ENCODE measurements around the gene ARHGAP26. TPM values are rescaled to one million over a fixed set of nuclear protein-coding genes. Genes with fewer than 3 reads are reported as not detected.

The ARHGAP26 gene
- polyA plus RNA-seq, 1 donor from 2014 or later = 0.83 TPM

GRCh38 chr5:142977363-142978051, 207.3 kb downstream of the ARHGAP26 start:
- no peaks in the 10 kb centered on the region for H3K9me2 ChIP-seq (ENCODE audit: insufficient read depth, low read length)
- no peaks in the 10 kb centered on the region for H3K36me3 ChIP-seq (ENCODE audit: insufficient read depth, low read length)
- no peaks in the 10 kb centered on the region for H3K9me3 ChIP-seq (ENCODE audit: low read length)
- H3K4me2 ChIP-seq (ENCODE audit: low read length) = no peak overlapping the region
- H3F3A ChIP-seq (ENCODE audit: insufficient read depth, low read length, poor library complexity, severe bottlenecking) = no peaks in the 10 kb centered on the region
- H3K4me3 ChIP-seq (ENCODE audit: low read length) = no peak overlapping the region
- no peak overlapping the region for H2AFZ ChIP-seq (ENCODE audit: low read depth, low read length)
- H4K20me1 ChIP-seq (ENCODE audit: insufficient read depth) = no peaks in the 10 kb centered on the region
- no peak overlapping the region for H3K27ac ChIP-seq (ENCODE audit: low read length)
- TF ChIP-seq EP300 (conservative IDR thresholded peaks at IDR 0.05; ENCODE audit: poor library complexity, severe bottlenecking) = no peak
- TF ChIP-seq SMC3 (conservative IDR thresholded peaks at IDR 0.05; ENCODE audit: poor library complexity) = no peak
- no peak for TF ChIP-seq REST (IDR thresholded peaks at IDR 0.05; ENCODE audit: borderline replicate concordance)
- TF ChIP-seq CTCF (IDR thresholded peaks at IDR 0.05; ENCODE audit: poor library complexity, severe bottlenecking) = no peak
- TF ChIP-seq MXI1 (conservative IDR thresholded peaks at IDR 0.05; ENCODE audit: poor library complexity, severe bottlenecking) = no peak
- no peak for TF ChIP-seq TAF1 (IDR thresholded peaks at IDR 0.05; ENCODE audit: low read depth)
- TF ChIP-seq RAD21 (conservative IDR thresholded peaks at IDR 0.05) = no peak
- TF ChIP-seq EZH2 (IDR thresholded peaks at IDR 0.05; ENCODE audit: borderline replicate concordance, insufficient read depth, low read length, poor library complexity, severe bottlenecking) = no peak
- TF ChIP-seq POLR2AphosphoS5 (IDR thresholded peaks at IDR 0.05) = no peak
- H3K9ac ChIP-seq (ENCODE audit: low read length) = no peak overlapping the region
- H3K79me2 ChIP-seq (replicated peaks; ENCODE audit: insufficient read depth, low read length) = no peaks in the 10 kb centered on the region
- no peaks in the 10 kb centered on the region for H3K27me3 ChIP-seq (ENCODE audit: insufficient read depth, low read depth, low read length)

- no peaks in the 10 kb centered on the region for H4K20me1 ChIP-seq (ENCODE audit: insufficient read depth)
- no peaks in the 10 kb centered on the region for H3K9me3 ChIP-seq (ENCODE audit: low read length)
- no peak overlapping the region for H3K9ac ChIP-seq (ENCODE audit: low read length)
- H2AFZ ChIP-seq (ENCODE audit: low read depth, low read length) = no peak overlapping the region
- H3F3A ChIP-seq (ENCODE audit: insufficient read depth, low read length, poor library complexity, severe bottlenecking) = no peaks in the 10 kb centered on the region
- no peak overlapping the region for H3K4me3 ChIP-seq (ENCODE audit: low read length)
- H3K36me3 ChIP-seq (ENCODE audit: insufficient read depth, low read length) = no peaks in the 10 kb centered on the region
- no peaks in the 10 kb centered on the region for H3K9me2 ChIP-seq (ENCODE audit: insufficient read depth, low read length)
- no peak overlapping the region for H3K4me2 ChIP-seq (ENCODE audit: low read length)
- no peaks in the 10 kb centered on the region for H3K79me2 ChIP-seq (replicated peaks; ENCODE audit: insufficient read depth, low read length)
- H3K27ac ChIP-seq (ENCODE audit: low read length) = no peak overlapping the region
- TF ChIP-seq REST (IDR thresholded peaks at IDR 0.05; ENCODE audit: borderline replicate concordance) = no peak
- no peak for TF ChIP-seq SMC3 (conservative IDR thresholded peaks at IDR 0.05; ENCODE audit: poor library complexity)
- TF ChIP-seq RAD21 (conservative IDR thresholded peaks at IDR 0.05) = no peak
- no peak for TF ChIP-seq CTCF (IDR thresholded peaks at IDR 0.05; ENCODE audit: poor library complexity, severe bottlenecking)
- TF ChIP-seq MXI1 (conservative IDR thresholded peaks at IDR 0.05; ENCODE audit: poor library complexity, severe bottlenecking) = no peak
- no peak for TF ChIP-seq POLR2AphosphoS5 (IDR thresholded peaks at IDR 0.05)
- TF ChIP-seq TAF1 (IDR thresholded peaks at IDR 0.05; ENCODE audit: low read depth) = no peak
- TF ChIP-seq EP300 (conservative IDR thresholded peaks at IDR 0.05; ENCODE audit: poor library complexity, severe bottlenecking) = no peak
- no peak for TF ChIP-seq EZH2 (IDR thresholded peaks at IDR 0.05; ENCODE audit: borderline replicate concordance, insufficient read depth, low read length, poor library complexity, severe bottlenecking)
- no peaks in the 10 kb centered on the region for H3K27me3 ChIP-seq (ENCODE audit: insufficient read depth, low read depth, low read length)
These were observed 208.1 kb downstream of the ARHGAP26 start for GRCh38 chr5:142978252-142978651.
